GM12872 (cell line): Measurements from ENCODE around the gene SMYD3.

Experiments used
- CTCF ChIP-seq: IDR thresholded peaks from 3 replicates; pipeline ENCODE4 v1.5.1; 2011; ENCODE audit warnings: low read depth, mild to moderate bottlenecking, low read length, moderate library complexity; ENCODE audit not compliant: insufficient read depth

The SMYD3 gene

GRCh38 chr1:246039584-246039983 is 467.5 kb downstream of the SMYD3 start:
- TF ChIP-seq CTCF, result no peak

GRCh38 chr1:246037832-246038231 is 469.2 kb downstream of the SMYD3 start:
- no peak for TF ChIP-seq CTCF

GRCh38 chr1:246036175-246036574 is 470.9 kb downstream of the SMYD3 start:
- no peak for TF ChIP-seq CTCF

- no peak for TF ChIP-seq CTCF
Measured at GRCh38 chr1:246035060-246035541, 472.0 kb downstream of the SMYD3 start.

GRCh38 chr1:246034630-246035029 is 472.4 kb downstream of the SMYD3 start:
- no peak for TF ChIP-seq CTCF

GRCh38 chr1:246032984-246033383 is 474.1 kb downstream of the SMYD3 start:
- TF ChIP-seq CTCF, result no peak

GRCh38 chr1:246032031-246032551 is 475.0 kb downstream of the SMYD3 start:
- TF ChIP-seq CTCF, result no peak

GRCh38 chr1:246029616-246030015 is 477.5 kb downstream of the SMYD3 start:
- TF ChIP-seq CTCF, result no peak
